ENCODE data around the gene SVOPL. TPM values are rescaled to one million over a fixed set of nuclear protein-coding genes. Genes with fewer than 3 reads are reported as not detected.

SVOPL gene
- polyA plus RNA-seq, 2 donors: 0.10 to 0.13 TPM

- H3K27me3 ChIP-seq (ENCODE audit: control insufficient read depth in 1 of 2, insufficient read depth in 2 of 2, low read length in 2 of 2): no peaks in the 10 kb centered on the region
- peak overlapping the region; percentile 60 to 68 for H3K27ac ChIP-seq (ENCODE audit: low read depth in 2 of 2, low read length in 1 of 2)
- 76 to 78% methylated on average over 4 of the region's 4 CpGs for WGBS, 2 donors
- peaks cover 13 to 16% of the 10 kb centered on the region in 2 donors for H3K9me3 ChIP-seq (ENCODE audit: control insufficient read depth in 2 of 2, insufficient read depth in 1 of 2, low read depth in 1 of 2, low read length in 1 of 2)
- H3K36me3 ChIP-seq (ENCODE audit: control insufficient read depth in 2 of 2, insufficient read depth in 2 of 2, low read length in 1 of 2): peaks cover 7 to 14% of the 10 kb centered on the region in 2 donors
- H3K4me3 ChIP-seq (ENCODE audit: low read depth in 1 of 2, low read length in 2 of 2): peak overlapping the region in 1 of 2 donors; percentile 20
- H3K4me1 ChIP-seq (ENCODE audit: control insufficient read depth in 2 of 2, insufficient read depth in 2 of 2, low read length in 1 of 2): peaks cover 0 to 2% of the 10 kb centered on the region in 2 donors
Measured at GRCh38 chr7:138563808-138564207, 137.4 kb downstream of the SVOPL start.

GRCh38 chr7:138559448-138559847 lies 141.7 kb downstream of the SVOPL start:
- no peaks in the 10 kb centered on the region for H3K27me3 ChIP-seq (ENCODE audit: control insufficient read depth in 1 of 2, insufficient read depth in 2 of 2, low read length in 2 of 2)
- peaks cover 16 to 22% of the 10 kb centered on the region in 2 donors for H3K9me3 ChIP-seq (ENCODE audit: control insufficient read depth in 2 of 2, insufficient read depth in 1 of 2, low read depth in 1 of 2, low read length in 1 of 2)
- H3K36me3 ChIP-seq (ENCODE audit: control insufficient read depth in 2 of 2, insufficient read depth in 2 of 2, low read length in 1 of 2): peaks cover 14% of the 10 kb centered on the region in 2 donors
- no peaks in the 10 kb centered on the region for H3K4me1 ChIP-seq (ENCODE audit: control insufficient read depth in 2 of 2, insufficient read depth in 2 of 2, low read length in 1 of 2)
- 99 to 100% methylated on average over 5 of the region's 5 CpGs for WGBS, 2 donors
- H3K4me3 ChIP-seq (ENCODE audit: low read depth in 1 of 2, low read length in 2 of 2): no peak overlapping the region
- H3K27ac ChIP-seq (ENCODE audit: low read depth in 2 of 2, low read length in 1 of 2): no peak overlapping the region

GRCh38 chr7:138556771-138557484 lies 144.2 kb downstream of the SVOPL start:
- peaks cover 8 to 12% of the 10 kb centered on the region in 2 donors for H3K36me3 ChIP-seq (ENCODE audit: control insufficient read depth in 2 of 2, insufficient read depth in 2 of 2, low read length in 1 of 2)
- no peaks in the 10 kb centered on the region for H3K4me1 ChIP-seq (ENCODE audit: control insufficient read depth in 2 of 2, insufficient read depth in 2 of 2, low read length in 1 of 2)
- no peak overlapping the region for H3K27ac ChIP-seq (ENCODE audit: low read depth in 2 of 2, low read length in 1 of 2)
- H3K27me3 ChIP-seq (ENCODE audit: control insufficient read depth in 1 of 2, insufficient read depth in 2 of 2, low read length in 2 of 2): no peaks in the 10 kb centered on the region
- no peak overlapping the region for H3K4me3 ChIP-seq (ENCODE audit: low read depth in 1 of 2, low read length in 2 of 2)
- peaks cover 11 to 20% of the 10 kb centered on the region in 2 donors for H3K9me3 ChIP-seq (ENCODE audit: control insufficient read depth in 2 of 2, insufficient read depth in 1 of 2, low read depth in 1 of 2, low read length in 1 of 2)
- 96% methylated on average over 3 of the region's 3 CpGs for WGBS, 2 donors

GRCh38 chr7:138555684-138556083 lies 145.5 kb downstream of the SVOPL start:
- H3K36me3 ChIP-seq (ENCODE audit: control insufficient read depth in 2 of 2, insufficient read depth in 2 of 2, low read length in 1 of 2): peaks cover 8 to 16% of the 10 kb centered on the region in 2 donors
- H3K4me3 ChIP-seq (ENCODE audit: low read depth in 1 of 2, low read length in 2 of 2): no peak overlapping the region
- no peaks in the 10 kb centered on the region for H3K4me1 ChIP-seq (ENCODE audit: control insufficient read depth in 2 of 2, insufficient read depth in 2 of 2, low read length in 1 of 2)
- H3K27ac ChIP-seq (ENCODE audit: low read depth in 2 of 2, low read length in 1 of 2): no peak overlapping the region
- 98 to 99% methylated on average over 4 of the region's 4 CpGs for WGBS, 2 donors
- H3K27me3 ChIP-seq (ENCODE audit: control insufficient read depth in 1 of 2, insufficient read depth in 2 of 2, low read length in 2 of 2): no peaks in the 10 kb centered on the region
- peaks cover 11 to 20% of the 10 kb centered on the region in 2 donors for H3K9me3 ChIP-seq (ENCODE audit: control insufficient read depth in 2 of 2, insufficient read depth in 1 of 2, low read depth in 1 of 2, low read length in 1 of 2)

GRCh38 chr7:138554674-138555073 lies 146.5 kb downstream of the SVOPL start:
- Histone ChIP-seq H3K4me1 (ENCODE audit: control insufficient read depth in 2 of 2, insufficient read depth in 2 of 2, low read length in 1 of 2) (no peaks in the 10 kb centered on the region), H3K36me3 (ENCODE audit: control insufficient read depth in 2 of 2, insufficient read depth in 2 of 2, low read length in 1 of 2) (peaks cover 8 to 16% of the 10 kb centered on the region in 2 donors), H3K4me3 (ENCODE audit: low read depth in 1 of 2, low read length in 2 of 2) (no peak overlapping the region), H3K27me3 (ENCODE audit: control insufficient read depth in 1 of 2, insufficient read depth in 2 of 2, low read length in 2 of 2) (no peaks in the 10 kb centered on the region), H3K27ac (ENCODE audit: low read depth in 2 of 2, low read length in 1 of 2) (no peak overlapping the region), H3K9me3 (ENCODE audit: control insufficient read depth in 2 of 2, insufficient read depth in 1 of 2, low read depth in 1 of 2, low read length in 1 of 2) (peaks cover 11 to 20% of the 10 kb centered on the region in 2 donors)
- 96% methylated on average over 4 of the region's 4 CpGs for WGBS, 2 donors

DNA sequence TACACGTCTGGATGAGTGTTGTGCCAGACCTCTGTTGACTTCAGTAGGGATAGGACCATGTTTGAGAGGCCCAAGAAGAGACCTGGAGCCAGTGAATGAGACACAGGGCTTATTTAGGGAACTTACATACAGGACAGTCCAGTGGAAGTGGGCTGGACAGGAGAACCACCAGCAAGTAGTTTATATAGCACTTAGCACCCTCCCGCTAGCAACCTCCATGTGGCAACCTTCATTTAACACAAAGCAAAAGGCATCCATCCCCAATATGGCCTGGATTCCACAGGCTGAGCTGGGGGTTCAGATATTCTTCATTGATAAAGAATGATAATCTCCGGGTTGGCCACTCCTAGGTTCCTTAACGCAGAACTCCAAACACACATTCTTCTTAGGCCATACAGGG lies 147.4 kb downstream of the SVOPL start:
- Histone ChIP-seq H3K27me3 (ENCODE audit: control insufficient read depth in 1 of 2, insufficient read depth in 2 of 2, low read length in 2 of 2) (no peaks in the 10 kb centered on the region), H3K27ac (ENCODE audit: low read depth in 2 of 2, low read length in 1 of 2) (no peak overlapping the region), H3K36me3 (ENCODE audit: control insufficient read depth in 2 of 2, insufficient read depth in 2 of 2, low read length in 1 of 2) (peaks cover 2 to 16% of the 10 kb centered on the region in 2 donors), H3K9me3 (ENCODE audit: control insufficient read depth in 2 of 2, insufficient read depth in 1 of 2, low read depth in 1 of 2, low read length in 1 of 2) (peaks cover 11 to 16% of the 10 kb centered on the region in 2 donors), H3K4me1 (ENCODE audit: control insufficient read depth in 2 of 2, insufficient read depth in 2 of 2, low read length in 1 of 2) (no peaks in the 10 kb centered on the region), H3K4me3 (ENCODE audit: low read depth in 1 of 2, low read length in 2 of 2) (no peak overlapping the region)
- WGBS, 2 donors: 95% methylated on average over 4 of the region's 4 CpGs

DNA sequence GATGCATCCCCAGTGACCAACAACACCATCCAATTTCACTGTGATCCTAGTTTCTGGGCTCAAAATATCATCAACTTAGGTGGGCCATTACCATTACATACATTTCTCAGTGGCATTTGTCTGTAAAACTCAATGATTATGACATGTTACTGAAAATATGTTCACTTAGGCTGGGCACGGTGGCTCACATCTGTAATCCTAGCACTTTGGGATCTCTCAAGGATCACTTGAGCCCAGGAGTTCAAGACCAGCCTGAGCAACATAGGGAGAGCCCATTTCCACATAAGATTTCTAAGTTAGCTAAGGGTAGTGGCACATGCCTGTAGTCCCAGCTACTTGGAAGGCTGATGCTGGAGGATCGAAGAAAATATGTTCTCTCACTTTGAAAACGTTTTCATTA lies 150.1 kb downstream of the SVOPL start:
- WGBS, 2 donors: 93 to 95% methylated on average over 3 of the region's 3 CpGs
- H3K9me3 ChIP-seq (ENCODE audit: control insufficient read depth in 2 of 2, insufficient read depth in 1 of 2, low read depth in 1 of 2, low read length in 1 of 2): peaks cover 0 to 3% of the 10 kb centered on the region in 2 donors
- H3K27ac ChIP-seq (ENCODE audit: low read depth in 2 of 2, low read length in 1 of 2): no peak overlapping the region
- no peaks in the 10 kb centered on the region for H3K4me1 ChIP-seq (ENCODE audit: control insufficient read depth in 2 of 2, insufficient read depth in 2 of 2, low read length in 1 of 2)
- H3K27me3 ChIP-seq (ENCODE audit: control insufficient read depth in 1 of 2, insufficient read depth in 2 of 2, low read length in 2 of 2): no peaks in the 10 kb centered on the region
- peaks cover 2 to 10% of the 10 kb centered on the region in 2 donors for H3K36me3 ChIP-seq (ENCODE audit: control insufficient read depth in 2 of 2, insufficient read depth in 2 of 2, low read length in 1 of 2)
- no peak overlapping the region for H3K4me3 ChIP-seq (ENCODE audit: low read depth in 1 of 2, low read length in 2 of 2)

DNA sequence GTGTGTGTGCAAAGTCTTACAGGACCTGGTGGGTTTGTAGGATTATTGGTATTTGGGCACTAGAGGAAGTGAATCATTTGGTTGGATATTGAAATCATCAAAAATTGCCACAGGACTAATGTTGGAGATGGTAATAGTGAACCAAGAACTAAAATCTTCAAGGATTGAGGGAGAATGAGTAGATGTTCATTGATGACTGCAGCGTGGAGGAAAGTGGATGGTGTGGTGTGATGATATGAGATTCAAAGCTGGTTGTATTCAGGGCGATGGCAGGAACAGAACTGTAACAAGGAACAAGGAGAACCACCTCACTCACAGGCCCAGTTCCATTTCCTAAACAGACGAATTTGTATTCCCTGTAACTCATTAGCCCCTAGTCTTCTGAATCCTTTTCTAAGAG lies 150.8 kb downstream of the SVOPL start:
- 95 to 96% methylated on average over 3 of the region's 3 CpGs for WGBS, 2 donors

DNA sequence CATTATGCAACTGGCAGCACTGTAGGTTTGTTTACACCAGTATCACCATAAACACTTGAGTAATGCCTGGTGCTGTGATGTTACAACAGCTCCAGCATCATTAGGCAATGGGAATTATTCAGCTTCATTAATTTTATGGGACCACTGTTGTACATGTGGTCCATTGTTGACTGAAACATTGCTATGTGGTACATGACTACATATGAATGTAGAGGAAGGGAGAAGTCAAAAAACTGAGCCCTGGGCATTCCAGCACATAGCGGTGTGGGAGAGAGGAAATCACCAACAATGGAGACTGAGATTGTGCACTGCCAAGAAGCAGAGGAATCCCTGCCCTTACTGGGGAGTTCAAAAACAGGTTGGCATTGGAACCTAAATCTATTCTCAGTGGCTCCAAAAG lies 152.1 kb downstream of the SVOPL start:
- H3K4me3 ChIP-seq (ENCODE audit: low read depth in 1 of 2, low read length in 2 of 2): no peak overlapping the region
- H3K9me3 ChIP-seq (ENCODE audit: control insufficient read depth in 2 of 2, insufficient read depth in 1 of 2, low read depth in 1 of 2, low read length in 1 of 2): no peaks in the 10 kb centered on the region
- no peaks in the 10 kb centered on the region for H3K4me1 ChIP-seq (ENCODE audit: control insufficient read depth in 2 of 2, insufficient read depth in 2 of 2, low read length in 1 of 2)
- H3K27ac ChIP-seq (ENCODE audit: low read depth in 2 of 2, low read length in 1 of 2): no peak overlapping the region
- no peaks in the 10 kb centered on the region for H3K27me3 ChIP-seq (ENCODE audit: control insufficient read depth in 1 of 2, insufficient read depth in 2 of 2, low read length in 2 of 2)
- WGBS, 2 donors: 97 to 100% methylated on average over 1 of the region's 1 CpG
- H3K36me3 ChIP-seq (ENCODE audit: control insufficient read depth in 2 of 2, insufficient read depth in 2 of 2, low read length in 1 of 2): peaks cover 2 to 7% of the 10 kb centered on the region in 2 donors

More for the DNA sequence above, 150.8 kb downstream of the SVOPL start:
- no peaks in the 10 kb centered on the region for H3K27me3 ChIP-seq (ENCODE audit: control insufficient read depth in 1 of 2, insufficient read depth in 2 of 2, low read length in 2 of 2)
- no peak overlapping the region for H3K27ac ChIP-seq (ENCODE audit: low read depth in 2 of 2, low read length in 1 of 2)
- peaks cover 2 to 10% of the 10 kb centered on the region in 2 donors for H3K36me3 ChIP-seq (ENCODE audit: control insufficient read depth in 2 of 2, insufficient read depth in 2 of 2, low read length in 1 of 2)
- H3K4me1 ChIP-seq (ENCODE audit: control insufficient read depth in 2 of 2, insufficient read depth in 2 of 2, low read length in 1 of 2): no peaks in the 10 kb centered on the region
- H3K4me3 ChIP-seq (ENCODE audit: low read depth in 1 of 2, low read length in 2 of 2): no peak overlapping the region
- H3K9me3 ChIP-seq (ENCODE audit: control insufficient read depth in 2 of 2, insufficient read depth in 1 of 2, low read depth in 1 of 2, low read length in 1 of 2): peaks cover 0 to 3% of the 10 kb centered on the region in 2 donors

GRCh38 chr7:138546829-138547228 lies 154.3 kb downstream of the SVOPL start:
- WGBS, 2 donors: 96 to 98% methylated on average over 2 of the region's 2 CpGs
- Histone ChIP-seq H3K27me3 (ENCODE audit: control insufficient read depth in 1 of 2, insufficient read depth in 2 of 2, low read length in 2 of 2) (no peaks in the 10 kb centered on the region), H3K4me1 (ENCODE audit: control insufficient read depth in 2 of 2, insufficient read depth in 2 of 2, low read length in 1 of 2) (no peaks in the 10 kb centered on the region), H3K9me3 (ENCODE audit: control insufficient read depth in 2 of 2, insufficient read depth in 1 of 2, low read depth in 1 of 2, low read length in 1 of 2) (no peaks in the 10 kb centered on the region), H3K36me3 (ENCODE audit: control insufficient read depth in 2 of 2, insufficient read depth in 2 of 2, low read length in 1 of 2) (peaks cover 0 to 4% of the 10 kb centered on the region in 2 donors), H3K4me3 (ENCODE audit: low read depth in 1 of 2, low read length in 2 of 2) (no peak overlapping the region), H3K27ac (ENCODE audit: low read depth in 2 of 2, low read length in 1 of 2) (no peak overlapping the region)
